Cardiac muscle cell (in vitro differentiated cells and primary cell): ENCODE data around the gene ZCCHC2. TPM values are rescaled to one million over a fixed set of nuclear protein-coding genes. Genes with fewer than 3 reads are reported as not detected.

Experiments
- DNase-seq, 2 donors: peaks; one replicate each; pipeline versions ENCODE4 v3.0.0 to v3.0.0-alpha.2; 2010 to 2017; ENCODE audit warnings: low read depth in 1 of 2, low spot score in 1 of 2
- H3K27ac ChIP-seq: fragments of 200-600 bp; sonication (generic); 2 replicates; pipeline ENCODE4 v1.5.1; 2016
- H3K27me3 ChIP-seq: fragments of 200-600 bp; sonication (generic); 2 replicates; pipeline ENCODE4 v1.6.0; 2016; ENCODE audit warnings: control low read depth
- H3K36me3 ChIP-seq: fragments of 200-600 bp; sonication (generic); 2 replicates; pipeline ENCODE4 v1.5.1; 2016; ENCODE audit warnings: control low read depth
- H3K4me1 ChIP-seq: fragments of 200-600 bp; sonication (generic); 2 replicates; pipeline ENCODE4 v1.8.1; 2017; ENCODE audit warnings: low read depth, mild to moderate bottlenecking, mixed run types
- H3K4me3 ChIP-seq: fragments of 200-600 bp; sonication (generic); 2 replicates; pipeline ENCODE4 v1.5.1; 2016; ENCODE audit warnings: mild to moderate bottlenecking
- H3K9me3 ChIP-seq: fragments of 200-600 bp; sonication (generic); 2 replicates; pipeline ENCODE4 v1.5.1; 2017; ENCODE audit warnings: low read depth, mild to moderate bottlenecking, control low read depth
- polyA plus RNA-seq: library from polyadenylated mRNA; unstranded; fragments of >200 nt; fragmentation: Nextera tagmentation; extraction: Ambion mirVana; gene quantifications from 2 replicates; pipeline ENCODE4 v1.2.1, GENCODE V29; 2016
- total RNA-seq: library from RNA; depleted of rRNA; stranded (reverse); fragments of >200 nt; gene quantifications from 2 replicates; pipeline ENCODE4 v1.2.3, GENCODE V29; 2016
- TF ChIP-seq, protein P1 (sequence below): IDR thresholded peaks from 2 replicates; pipeline ENCODE4 v1.5.1; 2012; ENCODE audit warnings: low read depth, mild to moderate bottlenecking, low read length

ZCCHC2 gene
- total and polyA plus RNA-seq, 2 experiments from 2014 or later: 2.1 to 25.2 TPM

DNA sequence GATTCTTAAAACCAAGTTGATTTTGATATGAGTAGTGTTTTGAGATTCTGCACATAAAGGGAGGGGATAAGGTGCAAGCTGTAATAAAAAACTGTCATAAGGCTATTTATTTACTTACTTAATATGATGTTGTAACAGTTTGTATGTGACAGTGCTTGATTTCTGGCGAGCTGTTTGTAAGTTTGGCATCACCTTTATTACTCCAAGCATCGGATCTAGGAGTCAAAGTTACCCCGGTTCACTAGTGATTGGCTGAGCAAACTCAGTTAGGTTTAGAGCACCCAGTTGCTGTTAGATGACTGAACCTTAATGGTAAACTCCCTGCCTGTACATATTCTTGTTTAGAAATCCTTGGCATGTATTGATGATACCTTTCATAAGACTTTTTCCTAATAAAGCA, 16.1 kb downstream of the ZCCHC2 start:
- H3K9me3 ChIP-seq: no peaks in the 10 kb centered on the region
- H3K27me3 ChIP-seq: no peaks in the 10 kb centered on the region
- H3K27ac ChIP-seq: no peak overlapping the region
- peaks cover 11% of the 10 kb centered on the region for H3K36me3 ChIP-seq
- H3K4me1 ChIP-seq: no peaks in the 10 kb centered on the region
- H3K4me3 ChIP-seq: no peak overlapping the region
- DNase-seq: no peak
- TF ChIP-seq, protein P1, sequence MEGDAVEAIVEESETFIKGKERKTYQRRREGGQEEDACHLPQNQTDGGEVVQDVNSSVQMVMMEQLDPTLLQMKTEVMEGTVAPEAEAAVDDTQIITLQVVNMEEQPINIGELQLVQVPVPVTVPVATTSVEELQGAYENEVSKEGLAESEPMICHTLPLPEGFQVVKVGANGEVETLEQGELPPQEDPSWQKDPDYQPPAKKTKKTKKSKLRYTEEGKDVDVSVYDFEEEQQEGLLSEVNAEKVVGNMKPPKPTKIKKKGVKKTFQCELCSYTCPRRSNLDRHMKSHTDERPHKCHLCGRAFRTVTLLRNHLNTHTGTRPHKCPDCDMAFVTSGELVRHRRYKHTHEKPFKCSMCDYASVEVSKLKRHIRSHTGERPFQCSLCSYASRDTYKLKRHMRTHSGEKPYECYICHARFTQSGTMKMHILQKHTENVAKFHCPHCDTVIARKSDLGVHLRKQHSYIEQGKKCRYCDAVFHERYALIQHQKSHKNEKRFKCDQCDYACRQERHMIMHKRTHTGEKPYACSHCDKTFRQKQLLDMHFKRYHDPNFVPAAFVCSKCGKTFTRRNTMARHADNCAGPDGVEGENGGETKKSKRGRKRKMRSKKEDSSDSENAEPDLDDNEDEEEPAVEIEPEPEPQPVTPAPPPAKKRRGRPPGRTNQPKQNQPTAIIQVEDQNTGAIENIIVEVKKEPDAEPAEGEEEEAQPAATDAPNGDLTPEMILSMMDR: no peak

GRCh38 chr18:62539284-62540165, 16.7 kb downstream of the ZCCHC2 start:
- no peak overlapping the region for H3K27ac ChIP-seq
- no peaks in the 10 kb centered on the region for H3K27me3 ChIP-seq
- peaks cover 13% of the 10 kb centered on the region for H3K36me3 ChIP-seq
- no peaks in the 10 kb centered on the region for H3K9me3 ChIP-seq
- H3K4me1 ChIP-seq: no peaks in the 10 kb centered on the region
- DNase-seq: no peak
- TF ChIP-seq, protein P1: no peak
- no peak overlapping the region for H3K4me3 ChIP-seq

DNA sequence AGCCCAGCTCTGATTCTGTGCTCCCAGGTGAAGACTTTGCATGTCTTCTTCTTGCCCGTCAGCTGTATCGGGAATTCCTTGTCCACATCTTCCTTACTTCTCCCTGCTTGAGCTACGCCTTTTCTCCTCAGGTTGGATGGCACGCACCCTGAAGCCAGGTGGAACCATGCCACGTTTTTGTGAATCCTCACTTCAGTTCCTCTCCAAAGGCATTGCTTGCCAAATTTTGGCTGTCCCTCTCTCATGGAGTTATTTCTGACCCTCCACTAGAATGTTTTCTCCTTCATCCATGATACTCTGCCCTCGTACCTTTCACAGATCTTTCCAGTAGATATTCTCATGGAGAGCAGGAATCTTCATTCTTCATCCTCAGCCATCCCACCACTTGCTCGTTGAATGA, 20.2 kb downstream of the ZCCHC2 start:
- DNase-seq: no peak
- Histone ChIP-seq H3K27me3 (no peaks in the 10 kb centered on the region), H3K4me3 (no peak overlapping the region), H3K4me1 (no peaks in the 10 kb centered on the region), H3K27ac (no peak overlapping the region), H3K9me3 (no peaks in the 10 kb centered on the region), H3K36me3 (peaks cover 15% of the 10 kb centered on the region)
- TF ChIP-seq, protein P1: no peak

GRCh38 chr18:62545098-62545497, 22.3 kb downstream of the ZCCHC2 start:
- no peaks in the 10 kb centered on the region for H3K27me3 ChIP-seq
- no peak for DNase-seq
- H3K4me3 ChIP-seq: no peak overlapping the region
- peaks cover 15% of the 10 kb centered on the region for H3K36me3 ChIP-seq
- TF ChIP-seq, protein P1: no peak
- H3K9me3 ChIP-seq: no peaks in the 10 kb centered on the region
- H3K27ac ChIP-seq: no peak overlapping the region
- H3K4me1 ChIP-seq: peaks cover 9% of the 10 kb centered on the region

GRCh38 chr18:62549755-62550154, 26.9 kb downstream of the ZCCHC2 start:
- no peaks in the 10 kb centered on the region for H3K9me3 ChIP-seq
- TF ChIP-seq, protein P1: no peak
- H3K27ac ChIP-seq: peak overlapping the region; percentile 69
- DNase-seq: peak in 1 of 2 donors; percentile 40
- H3K36me3 ChIP-seq: no peaks in the 10 kb centered on the region
- no peaks in the 10 kb centered on the region for H3K27me3 ChIP-seq
- no peak overlapping the region for H3K4me3 ChIP-seq
- peaks cover 25% of the 10 kb centered on the region for H3K4me1 ChIP-seq
